ENCODE measurements around the gene MED8. TPM values are rescaled to one million over a fixed set of nuclear protein-coding genes. Genes with fewer than 3 reads are reported as not detected.

The MED8 gene
- total and polyA plus RNA-seq, 4 experiments from 2014 or later = 34.0 to 42.3 (median 35.8) TPM

DNA sequence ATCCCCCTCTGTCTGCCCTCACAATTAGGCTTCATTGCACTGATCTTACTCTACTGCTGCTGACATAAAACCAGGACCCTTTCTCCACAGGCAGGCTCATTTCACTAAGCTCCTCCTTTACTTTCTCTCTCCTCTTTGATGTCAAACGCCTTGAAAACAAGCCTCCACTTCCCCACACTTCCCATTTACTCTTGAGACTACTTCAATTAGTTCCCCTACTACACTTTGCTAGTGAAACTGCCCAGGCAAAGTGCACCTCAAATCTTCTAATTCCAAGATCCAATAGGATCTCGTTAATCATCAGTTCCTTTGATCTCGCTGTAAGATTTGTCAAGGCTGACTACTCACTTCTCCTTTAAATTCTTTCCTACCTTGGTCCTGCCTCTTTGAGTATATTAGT, 36.7 kb downstream of the MED8 start:
- intact Hi-C loops (cut with micrococcal nuclease) = no loop called here
- H3K4me3 Mint-ChIP-seq = no peak overlapping the region
- no peak overlapping the region for H3K4me3 ChIP-seq (ENCODE audit: low read length in 2 of 2)
- no peaks in the 10 kb centered on the region for H3K27me3 ChIP-seq (ENCODE audit: insufficient read depth, low read length)
- H3K36me3 Mint-ChIP-seq = peaks cover 0 to 3% of the 10 kb centered on the region in 2 donors
- no peaks in the 10 kb centered on the region for H3K27me3 Mint-ChIP-seq
- ChIA-PET POLR2A (ENCODE audit: partially characterized antibody) (no interaction called here), CTCF (ENCODE audit: partially characterized antibody) (interaction anchor here (1.3 to 1.7 kb wide), 2 partner anchors 13 to 126 kb away, joined by 3 read pairs; no protein-coding TSS in a partner anchor)
- DNase-seq = no peak
- no peaks in the 10 kb centered on the region for H3K9me3 Mint-ChIP-seq
- no peaks in the 10 kb centered on the region for H3K36me3 ChIP-seq (ENCODE audit: insufficient read depth, low read length)
- peaks cover 7 to 18% (median 12%) of the 10 kb centered on the region in 4 donors for H3K4me1 Mint-ChIP-seq
- H3K4me1 ChIP-seq (ENCODE audit: insufficient read depth, low read length) = peaks cover 8% of the 10 kb centered on the region
- peak overlapping the region; percentile 4 to 92 (median 68) for H3K27ac Mint-ChIP-seq
- H3K27ac ChIP-seq (ENCODE audit: low read depth, low read length) = no peak overlapping the region
- H3K9me3 ChIP-seq (ENCODE audit: control insufficient read depth in 1 of 2, low read length in 2 of 2) = no peaks in the 10 kb centered on the region

- intact Hi-C loops (cut with micrococcal nuclease) = no loop called here
- Mint-ChIP-seq H3K27ac (peak overlapping the region; percentile 38 to 92 (median 68)), H3K36me3 (peaks cover 0 to 3% of the 10 kb centered on the region in 2 donors), H3K27me3 (no peaks in the 10 kb centered on the region), H3K4me3 (no peak overlapping the region), H3K9me3 (no peaks in the 10 kb centered on the region), H3K4me1 (peaks cover 5 to 15% (median 11%) of the 10 kb centered on the region in 4 donors)
- H3K9me3 ChIP-seq (ENCODE audit: control insufficient read depth in 1 of 2, low read length in 2 of 2) = no peaks in the 10 kb centered on the region
- H3K4me1 ChIP-seq (ENCODE audit: insufficient read depth, low read length) = peaks cover 5% of the 10 kb centered on the region
- DNase-seq = no peak
- no peaks in the 10 kb centered on the region for H3K36me3 ChIP-seq (ENCODE audit: insufficient read depth, low read length)
- H3K27ac ChIP-seq (ENCODE audit: low read depth, low read length) = no peak overlapping the region
- no peaks in the 10 kb centered on the region for H3K27me3 ChIP-seq (ENCODE audit: insufficient read depth, low read length)
- ChIA-PET POLR2A (ENCODE audit: partially characterized antibody) (no interaction called here), CTCF (ENCODE audit: partially characterized antibody) (interaction anchor here (1.3 kb wide), 1 partner anchor 12 kb away, joined by 3 read pairs; no protein-coding TSS in a partner anchor)
- no peak overlapping the region for H3K4me3 ChIP-seq (ENCODE audit: low read length in 2 of 2)
These were observed 37.3 kb downstream of the MED8 start for GRCh38 chr1:43352351-43352705.

DNA sequence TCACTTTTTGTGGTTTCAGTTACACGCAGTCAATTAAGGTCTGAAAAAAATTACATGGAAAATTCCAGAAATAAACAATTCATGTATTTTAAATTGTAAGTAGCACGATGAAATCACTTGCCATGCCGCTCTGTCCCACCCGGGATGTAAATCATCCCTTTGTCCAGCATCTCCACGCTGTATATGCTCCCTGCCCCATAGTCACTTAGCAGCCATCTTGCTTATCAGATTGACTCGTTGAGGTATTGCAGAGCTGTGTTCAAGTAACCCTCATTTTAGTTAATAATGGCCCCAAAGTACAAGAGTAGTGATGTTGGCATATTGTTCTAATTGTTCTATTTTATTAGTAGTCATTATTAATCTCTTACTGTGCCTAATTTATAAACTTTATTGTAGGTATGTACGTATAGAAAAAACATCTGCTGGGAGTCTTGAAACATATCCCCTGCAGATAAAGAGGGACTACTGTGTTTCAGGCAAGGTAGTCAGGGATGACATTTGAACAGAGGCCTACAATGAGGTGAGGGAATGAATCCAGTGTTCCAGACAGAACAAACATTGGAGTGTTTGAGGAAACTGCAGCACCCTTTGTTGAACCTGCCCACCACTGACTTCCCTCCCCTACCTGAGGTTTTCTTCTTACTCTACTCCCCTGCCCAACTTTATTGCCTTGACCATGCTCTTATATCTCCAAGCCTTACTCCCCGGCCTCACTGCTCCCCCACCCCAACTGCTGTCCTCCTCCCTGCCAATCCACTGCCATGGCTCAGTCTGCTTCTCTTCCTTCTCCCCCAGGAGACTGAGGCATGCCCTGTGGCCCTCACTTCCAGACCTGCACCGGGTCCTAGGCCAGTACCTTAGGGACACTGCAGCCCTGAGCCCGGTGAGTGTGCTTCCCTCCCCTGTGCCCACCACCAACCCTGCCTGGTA, 37.9 kb downstream of the MED8 start:
- Mint-ChIP-seq H3K9me3 (no peaks in the 10 kb centered on the region), H3K27me3 (no peaks in the 10 kb centered on the region), H3K27ac (peak overlapping the region; percentile 32 to 92 (median 68)), H3K36me3 (peaks cover 0 to 3% of the 10 kb centered on the region in 2 donors), H3K4me1 (peaks cover 5 to 11% (median 11%) of the 10 kb centered on the region in 4 donors), H3K4me3 (no peak overlapping the region)
- ChIA-PET CTCF (ENCODE audit: partially characterized antibody) (no interaction called here), POLR2A (ENCODE audit: partially characterized antibody) (no interaction called here)
- no peaks in the 10 kb centered on the region for H3K9me3 ChIP-seq (ENCODE audit: control insufficient read depth in 1 of 2, low read length in 2 of 2)
- H3K4me1 ChIP-seq (ENCODE audit: insufficient read depth, low read length) = peaks cover 5% of the 10 kb centered on the region
- no peaks in the 10 kb centered on the region for H3K27me3 ChIP-seq (ENCODE audit: insufficient read depth, low read length)
- H3K27ac ChIP-seq (ENCODE audit: low read depth, low read length) = no peak overlapping the region
- no peak for DNase-seq
- no peak overlapping the region for H3K4me3 ChIP-seq (ENCODE audit: low read length in 2 of 2)
- H3K36me3 ChIP-seq (ENCODE audit: insufficient read depth, low read length) = no peaks in the 10 kb centered on the region
- intact Hi-C loops (cut with micrococcal nuclease) = no loop called here

GRCh38 chr1:43350976-43351375, 38.6 kb downstream of the MED8 start:
- intact Hi-C loops (cut with micrococcal nuclease) = no loop called here
- no peak overlapping the region for H3K4me3 Mint-ChIP-seq
- H3K27ac ChIP-seq (ENCODE audit: low read depth, low read length) = no peak overlapping the region
- H3K9me3 ChIP-seq (ENCODE audit: control insufficient read depth in 1 of 2, low read length in 2 of 2) = no peaks in the 10 kb centered on the region
- peaks cover 5% of the 10 kb centered on the region for H3K4me1 ChIP-seq (ENCODE audit: insufficient read depth, low read length)
- ChIA-PET CTCF (ENCODE audit: partially characterized antibody) (no interaction called here), POLR2A (ENCODE audit: partially characterized antibody) (no interaction called here)
- peaks cover 0 to 3% of the 10 kb centered on the region in 2 donors for H3K36me3 Mint-ChIP-seq
- H3K27me3 Mint-ChIP-seq = no peaks in the 10 kb centered on the region
- peaks cover 5 to 11% (median 11%) of the 10 kb centered on the region in 4 donors for H3K4me1 Mint-ChIP-seq
- DNase-seq = no peak
- H3K27me3 ChIP-seq (ENCODE audit: insufficient read depth, low read length) = no peaks in the 10 kb centered on the region
- H3K36me3 ChIP-seq (ENCODE audit: insufficient read depth, low read length) = no peaks in the 10 kb centered on the region
- no peaks in the 10 kb centered on the region for H3K9me3 Mint-ChIP-seq
- H3K27ac Mint-ChIP-seq = peak overlapping the region in 6 of 7 donors; percentile 18 to 93 (median 76)
- no peak overlapping the region for H3K4me3 ChIP-seq (ENCODE audit: low read length in 2 of 2)

- H3K27me3 Mint-ChIP-seq = no peaks in the 10 kb centered on the region
- intact Hi-C loops (cut with micrococcal nuclease) = loop anchor here (1.0 kb wide), 2 partner anchors 9 to 19 kb away; partner anchors contain the start of genes CDC20 and ELOVL1
- peaks cover 5% of the 10 kb centered on the region for H3K4me1 ChIP-seq (ENCODE audit: insufficient read depth, low read length)
- DNase-seq = no peak
- ChIA-PET POLR2A (ENCODE audit: partially characterized antibody) (interaction anchor here (0.5 to 1.2 kb wide), 2 partner anchors 14 to 583 kb away, joined by 3 to 4 read pairs; partner anchors contain the start of genes C1orf50 and P3H1), CTCF (ENCODE audit: partially characterized antibody) (no interaction called here)
- H3K4me3 ChIP-seq (ENCODE audit: low read length in 2 of 2) = peak overlapping the region in 1 of 2 donors; percentile 5
- H3K4me3 Mint-ChIP-seq = peak overlapping the region; percentile 61 to 89 (median 84)
- peak overlapping the region; percentile 81 to 99 (median 93) for H3K27ac Mint-ChIP-seq
- H3K36me3 ChIP-seq (ENCODE audit: insufficient read depth, low read length) = no peaks in the 10 kb centered on the region
- peak overlapping the region; percentile 49 for H3K27ac ChIP-seq (ENCODE audit: low read depth, low read length)
- H3K4me1 Mint-ChIP-seq = peaks cover 5 to 11% (median 11%) of the 10 kb centered on the region in 4 donors
- no peaks in the 10 kb centered on the region for H3K9me3 ChIP-seq (ENCODE audit: control insufficient read depth in 1 of 2, low read length in 2 of 2)
- no peaks in the 10 kb centered on the region for H3K9me3 Mint-ChIP-seq
- H3K27me3 ChIP-seq (ENCODE audit: insufficient read depth, low read length) = no peaks in the 10 kb centered on the region
- peaks cover 0 to 3% of the 10 kb centered on the region in 2 donors for H3K36me3 Mint-ChIP-seq
These were observed 39.9 kb downstream of the MED8 start for GRCh38 chr1:43349594-43350306.

GRCh38 chr1:43348809-43349593, 40.6 kb downstream of the MED8 start:
- Histone ChIP-seq H3K27me3 (ENCODE audit: insufficient read depth, low read length) (no peaks in the 10 kb centered on the region), H3K9me3 (ENCODE audit: control insufficient read depth in 1 of 2, low read length in 2 of 2) (no peaks in the 10 kb centered on the region), H3K36me3 (ENCODE audit: insufficient read depth, low read length) (no peaks in the 10 kb centered on the region), H3K27ac (ENCODE audit: low read depth, low read length) (peak overlapping the region; percentile 49), H3K4me1 (ENCODE audit: insufficient read depth, low read length) (peaks cover 5% of the 10 kb centered on the region), H3K4me3 (ENCODE audit: low read length in 2 of 2) (peak overlapping the region in 1 of 2 donors; percentile 36)
- peak overlapping the region; percentile 61 to 89 (median 84) for H3K4me3 Mint-ChIP-seq
- H3K27ac Mint-ChIP-seq = peak overlapping the region; percentile 81 to 99 (median 93)
- POLR2A ChIA-PET (ENCODE audit: partially characterized antibody) = interaction anchor here (1.0 to 2.3 kb wide), 4 partner anchors 9 to 582 kb away, joined by 3 to 10 read pairs (median 4); partner anchors contain the start of genes C1orf50, CDC20, ELOVL1 and HYI
- H3K4me1 Mint-ChIP-seq = peaks cover 3 to 11% (median 11%) of the 10 kb centered on the region in 4 donors
- H3K36me3 Mint-ChIP-seq = no peaks in the 10 kb centered on the region
- H3K9me3 Mint-ChIP-seq = no peaks in the 10 kb centered on the region
- peak; percentile 61 to 86 (median 77) for DNase-seq
- H3K27me3 Mint-ChIP-seq = peaks cover 0 to 2% of the 10 kb centered on the region in 2 donors
- CTCF ChIA-PET (ENCODE audit: partially characterized antibody) = no interaction called here
- intact Hi-C loops (cut with micrococcal nuclease) = loop anchor here (1.0 kb wide), 2 partner anchors 9 to 19 kb away; partner anchors contain the start of genes CDC20 and ELOVL1

Measured in CD4-positive, alpha-beta memory T cell (primary cell).